SK-N-MC (cell line): ENCODE data around the gene SLC5A1.

Experiments
- EZH2 ChIP-seq: fragments of 200-600 bp; sonication (generic); IDR thresholded peaks from one replicate; pipeline ENCODE4 v1.6.1; 2017; ENCODE audit warnings: antibody characterized with exemption
- POLR2AphosphoS5 ChIP-seq: IDR thresholded peaks from 2 replicates; pipeline ENCODE4 v1.6.1; 2012; ENCODE audit warnings: mild to moderate bottlenecking, low read depth, low read length, borderline replicate concordance

- no peak for TF ChIP-seq EZH2
- no peak for TF ChIP-seq POLR2AphosphoS5
Measured at GRCh38 chr22:32020117-32020516, 22.9 kb upstream of the SLC5A1 start.
